Loucy (cell line): ENCODE data around the gene GRPEL2.
"Not testable (repeated sequence)": the region's sequence is repeated elsewhere in the genome, so short reads cannot be mapped to it uniquely, and the experiment has no call there.

Source experiments
- H2AFZ ChIP-seq: fragments of 200-600 bp; sonication (generic); 2 replicates; pipeline ENCODE4 v1.6.0; 2016; ENCODE audit warnings: antibody characterized with exemption, mild to moderate bottlenecking, low read length, moderate library complexity
- H3F3A ChIP-seq: fragments of 200-600 bp; 2 replicates; pipeline ENCODE4 v1.6.0; 2016; ENCODE audit warnings: antibody characterized with exemption, low read depth, mild to moderate bottlenecking
- H3K27me3 ChIP-seq: fragments of 200-600 bp; sonication (generic); 2 replicates; pipeline ENCODE4 v1.6.1; 2014; ENCODE audit warnings: low read length, mild to moderate bottlenecking; ENCODE audit not compliant: insufficient read depth, poor library complexity, severe bottlenecking
- H3K36me3 ChIP-seq: fragments of 200-600 bp; sonication (generic); 2 replicates; pipeline ENCODE4 v1.6.1; 2016; ENCODE audit warnings: low read length; ENCODE audit not compliant: insufficient read depth
- H3K4me1 ChIP-seq: fragments of 200-600 bp; sonication (generic); 2 replicates; pipeline ENCODE4 v1.5.1; 2014; ENCODE audit warnings: low read length, mild to moderate bottlenecking; ENCODE audit not compliant: insufficient read depth, poor library complexity, severe bottlenecking
- H3K4me2 ChIP-seq: fragments of 200-600 bp; sonication (generic); 2 replicates; pipeline ENCODE4 v1.6.0; 2014; ENCODE audit warnings: antibody characterized with exemption, low read length, low read depth, mild to moderate bottlenecking; ENCODE audit not compliant: poor library complexity, severe bottlenecking
- H3K4me3 ChIP-seq: fragments of 200-600 bp; sonication (generic); 2 replicates; pipeline ENCODE4 v1.5.1; 2014; ENCODE audit warnings: low read length, mild to moderate bottlenecking, mixed read lengths; ENCODE audit not compliant: poor library complexity, severe bottlenecking
- H3K79me2 ChIP-seq: fragments of 200-600 bp; sonication (generic); 2 replicates; pipeline ENCODE4 v1.6.1; 2014; ENCODE audit warnings: low read length; ENCODE audit not compliant: insufficient read depth
- H3K9ac ChIP-seq: fragments of 200-600 bp; sonication (generic); 2 replicates; pipeline ENCODE4 v1.6.0; 2014; ENCODE audit warnings: mild to moderate bottlenecking, low read depth, low read length, moderate library complexity; ENCODE audit not compliant: poor library complexity, severe bottlenecking
- H3K9me2 ChIP-seq: fragments of 200-600 bp; sonication (generic); replicated peaks from 2 replicates; pipeline ENCODE4 v1.6.1; 2016; ENCODE audit warnings: low read depth, low read length, mixed read lengths
- H3K9me3 ChIP-seq: fragments of 200-600 bp; sonication (generic); 2 replicates; pipeline ENCODE4 v1.6.1; 2014; ENCODE audit warnings: mild to moderate bottlenecking, antibody characterized with exemption, low read length, low read depth; ENCODE audit not compliant: insufficient read depth
- H4K20me1 ChIP-seq: fragments of 200-600 bp; sonication (generic); 2 replicates; pipeline ENCODE4 v1.6.0; 2014; ENCODE audit warnings: antibody characterized with exemption, low read length, mild to moderate bottlenecking; ENCODE audit not compliant: insufficient read depth, poor library complexity, severe bottlenecking
- CTCF ChIP-seq: fragments of 200-600 bp; sonication (generic); conservative IDR thresholded peaks from 2 replicates; pipeline ENCODE4 v1.5.1; 2014; ENCODE audit warnings: mild to moderate bottlenecking, antibody characterized with exemption, low read length
- EZH2phosphoT487 ChIP-seq: fragments of 200-600 bp; IDR thresholded peaks from 2 replicates; pipeline ENCODE4 v1.6.1; 2018; ENCODE audit warnings: antibody characterized with exemption, mild to moderate bottlenecking, moderate library complexity, borderline replicate concordance

The GRPEL2 gene

GRCh38 chr5:149387982-149388381, 42.7 kb downstream of the GRPEL2 start:
- Histone ChIP-seq H3K4me3 (no peak overlapping the region), H3K9me3 (no peaks in the 10 kb centered on the region), H3K27me3 (no peaks in the 10 kb centered on the region), H3K9ac (no peak overlapping the region), H3K36me3 (no peaks in the 10 kb centered on the region), H3K79me2 (no peaks in the 10 kb centered on the region), H3K4me2 (no peak overlapping the region), H4K20me1 (no peaks in the 10 kb centered on the region), H3K9me2 (no peaks in the 10 kb centered on the region), H3F3A (no peaks in the 10 kb centered on the region), H2AFZ (no peak overlapping the region), H3K4me1 (no peaks in the 10 kb centered on the region)
- no peak for TF ChIP-seq CTCF
- no peak for TF ChIP-seq EZH2phosphoT487

- H3K9ac ChIP-seq, result no peak overlapping the region
- TF ChIP-seq CTCF (no peak), EZH2phosphoT487 (no peak)
- no peaks in the 10 kb centered on the region for H3K79me2 ChIP-seq
- no peak overlapping the region for H3K4me2 ChIP-seq
- no peak overlapping the region for H2AFZ ChIP-seq
- H4K20me1 ChIP-seq, result no peaks in the 10 kb centered on the region
- H3F3A ChIP-seq, result no peaks in the 10 kb centered on the region
- no peaks in the 10 kb centered on the region for H3K4me1 ChIP-seq
- no peaks in the 10 kb centered on the region for H3K36me3 ChIP-seq
- H3K9me3 ChIP-seq, result no peaks in the 10 kb centered on the region
- no peaks in the 10 kb centered on the region for H3K9me2 ChIP-seq
- no peaks in the 10 kb centered on the region for H3K27me3 ChIP-seq
- H3K4me3 ChIP-seq, result no peak overlapping the region
These were observed 43.3 kb downstream of the GRPEL2 start for GRCh38 chr5:149388498-149389190.

GRCh38 chr5:149389552-149390495, 44.5 kb downstream of the GRPEL2 start:
- no peaks in the 10 kb centered on the region for H3F3A ChIP-seq
- no peak overlapping the region for H2AFZ ChIP-seq
- no peaks in the 10 kb centered on the region for H3K4me1 ChIP-seq
- H3K27me3 ChIP-seq, result no peaks in the 10 kb centered on the region
- no peak overlapping the region for H3K4me2 ChIP-seq
- no peaks in the 10 kb centered on the region for H3K36me3 ChIP-seq
- H3K79me2 ChIP-seq, result no peaks in the 10 kb centered on the region
- no peaks in the 10 kb centered on the region for H3K9me3 ChIP-seq
- no peak overlapping the region for H3K9ac ChIP-seq
- TF ChIP-seq CTCF, result no peak
- TF ChIP-seq EZH2phosphoT487, result no peak
- no peaks in the 10 kb centered on the region for H4K20me1 ChIP-seq
- no peak overlapping the region for H3K4me3 ChIP-seq
- H3K9me2 ChIP-seq, result no peaks in the 10 kb centered on the region

GRCh38 chr5:149391076-149391475, 45.8 kb downstream of the GRPEL2 start:
- H3F3A ChIP-seq, H2AFZ ChIP-seq, H3K9me3 ChIP-seq, H3K4me1 ChIP-seq, H3K4me3 ChIP-seq, H3K79me2 ChIP-seq, H4K20me1 ChIP-seq, H3K9ac ChIP-seq, H3K9me2 ChIP-seq, H3K27me3 ChIP-seq, H3K36me3 ChIP-seq, H3K4me2 ChIP-seq: not testable (repeated sequence)
